NCI-H748 (cell line): ENCODE data around the gene CACNA2D1.
"Not testable (repeated sequence)": the region's sequence is repeated elsewhere in the genome, so short reads cannot be mapped to it uniquely, and the experiment has no call there.

Source experiments
- DNase-seq: peaks from one replicate; lab custom pipeline; 2025; ENCODE audit not compliant: unreplicated experiment; lab: John Stamatoyannopoulos, UW

The CACNA2D1 gene

GRCh38 chr7:82434275-82435022 lies 9.1 kb downstream of the CACNA2D1 start:
- DNase-seq: no peak

GRCh38 chr7:82433507-82433906 lies 10.1 kb downstream of the CACNA2D1 start:
- no peak for DNase-seq

GRCh38 chr7:82432743-82433142 lies 10.8 kb downstream of the CACNA2D1 start:
- not testable (repeated sequence) for DNase-seq

DNA sequence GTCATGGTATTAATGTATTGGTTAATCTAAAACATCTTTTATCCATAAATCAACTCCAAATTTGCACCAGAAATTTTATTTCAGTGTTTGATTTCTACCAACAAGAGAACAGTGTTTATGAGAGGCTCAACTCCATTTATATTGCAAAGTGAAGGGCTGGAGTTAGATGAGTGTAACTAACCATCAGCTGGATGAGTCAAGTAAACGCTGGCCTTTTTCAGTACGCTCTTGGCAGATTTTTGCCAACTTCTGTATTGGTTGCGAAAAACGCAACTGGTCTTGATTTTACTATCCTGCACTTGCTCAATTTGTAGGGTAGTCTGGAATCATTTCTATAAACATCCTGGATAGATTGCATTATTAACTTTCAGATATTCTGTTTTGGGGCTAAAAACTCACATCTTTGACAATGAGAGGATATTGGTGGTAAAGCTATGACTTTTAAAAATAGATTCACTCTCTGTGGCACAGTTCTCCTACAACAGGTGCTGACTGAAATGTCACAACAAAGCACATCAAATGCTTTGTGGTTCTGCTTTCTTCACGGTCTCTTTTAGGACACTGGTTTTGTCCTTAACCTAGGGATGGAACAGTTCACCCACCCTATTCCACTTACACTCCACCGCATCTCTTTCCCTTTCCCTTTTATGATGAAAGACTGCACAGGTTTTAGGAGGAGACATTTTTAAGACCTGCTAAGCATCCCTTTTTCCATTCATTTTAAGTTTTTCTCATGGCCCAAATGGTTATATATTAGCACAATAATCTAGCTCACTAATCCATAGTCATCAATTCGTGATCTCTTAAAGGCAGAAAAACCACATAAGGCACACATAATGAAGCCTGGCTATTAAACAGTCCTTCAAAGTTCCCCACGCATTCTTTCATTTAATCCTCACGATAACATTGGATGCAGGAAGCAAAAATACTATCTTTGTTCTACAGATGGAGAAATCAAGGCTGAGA lies 12.8 kb downstream of the CACNA2D1 start:
- no peak for DNase-seq

DNA sequence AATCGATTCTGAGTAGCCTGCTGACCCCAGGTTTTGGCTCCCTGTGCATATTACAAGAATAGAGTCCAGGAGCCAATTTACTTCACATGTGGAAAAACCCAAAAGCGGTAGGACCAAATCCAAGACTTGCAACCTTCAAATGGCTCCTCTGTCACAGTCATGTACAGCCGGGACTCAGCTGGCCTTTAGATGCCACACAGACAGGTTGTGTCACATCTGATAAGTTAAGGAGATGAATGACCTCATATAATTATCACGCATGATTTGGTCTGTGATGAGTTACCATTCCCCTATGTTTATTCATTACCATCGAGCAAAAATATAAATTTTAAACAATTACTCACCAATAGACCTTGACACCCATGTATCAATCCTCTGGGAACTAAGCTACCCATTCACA lies 14.2 kb downstream of the CACNA2D1 start:
- no peak for DNase-seq

- DNase-seq: no peak
Measured at GRCh38 chr7:82428186-82428961, 15.2 kb downstream of the CACNA2D1 start.

DNA sequence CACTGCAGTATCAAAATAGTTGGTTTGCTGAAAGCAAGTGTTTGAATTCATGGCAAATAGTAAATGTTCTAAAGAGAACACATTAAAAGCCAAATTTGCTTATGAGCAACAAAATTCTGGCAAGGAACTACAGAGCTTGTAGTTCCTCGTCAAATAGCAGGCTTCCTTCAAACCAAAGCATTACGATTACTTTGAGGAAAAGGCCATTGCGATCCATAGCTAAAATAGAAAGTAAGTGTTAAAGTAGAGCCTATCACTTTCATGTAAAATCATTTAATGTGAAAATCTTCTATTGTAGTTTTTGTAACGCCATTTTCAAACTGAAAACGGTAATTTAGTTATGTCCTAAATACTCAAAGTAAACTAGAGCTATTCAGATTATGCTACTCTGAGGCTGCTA lies 20.1 kb downstream of the CACNA2D1 start:
- DNase-seq: no peak

DNA sequence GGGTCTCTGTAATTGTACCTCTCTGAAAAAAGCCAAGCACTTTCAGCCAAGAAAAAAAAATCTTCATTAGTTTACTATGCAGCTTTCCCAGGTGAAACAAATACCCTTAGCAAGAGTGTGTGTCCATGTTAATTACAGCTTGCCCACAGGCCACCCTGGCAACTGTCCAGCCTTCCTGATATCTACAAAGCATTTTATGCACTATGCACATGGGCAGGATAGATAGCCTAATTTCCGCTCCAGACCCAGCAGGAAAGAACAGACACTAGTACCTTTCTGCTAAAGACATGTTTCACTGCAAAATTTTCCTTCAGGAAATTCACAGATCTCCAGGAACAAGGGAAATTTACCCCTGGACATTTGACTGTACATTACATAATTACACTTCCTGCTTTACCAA lies 24.4 kb downstream of the CACNA2D1 start:
- peak; percentile 91 for DNase-seq

GRCh38 chr7:82417898-82418297 lies 25.7 kb downstream of the CACNA2D1 start:
- DNase-seq: no peak

DNA sequence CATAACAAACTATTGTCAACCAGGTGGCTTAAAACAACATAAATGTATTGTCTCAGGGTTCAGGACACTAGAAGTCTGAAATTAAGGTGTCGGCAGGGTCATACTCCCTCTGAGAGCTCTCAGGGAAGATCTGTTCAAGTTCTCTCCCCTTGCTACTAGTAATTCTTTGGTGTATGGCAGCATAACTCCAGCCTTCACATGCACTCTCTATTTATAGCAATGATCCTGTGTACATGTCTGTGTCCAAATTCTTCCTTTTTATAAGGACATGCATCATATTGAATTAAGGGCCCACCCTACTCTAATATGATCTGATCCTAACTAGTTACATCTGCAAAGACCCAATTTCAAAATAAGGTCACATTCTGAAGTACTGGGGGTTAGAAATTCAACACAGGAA lies 27.2 kb downstream of the CACNA2D1 start:
- DNase-seq: no peak

DNA sequence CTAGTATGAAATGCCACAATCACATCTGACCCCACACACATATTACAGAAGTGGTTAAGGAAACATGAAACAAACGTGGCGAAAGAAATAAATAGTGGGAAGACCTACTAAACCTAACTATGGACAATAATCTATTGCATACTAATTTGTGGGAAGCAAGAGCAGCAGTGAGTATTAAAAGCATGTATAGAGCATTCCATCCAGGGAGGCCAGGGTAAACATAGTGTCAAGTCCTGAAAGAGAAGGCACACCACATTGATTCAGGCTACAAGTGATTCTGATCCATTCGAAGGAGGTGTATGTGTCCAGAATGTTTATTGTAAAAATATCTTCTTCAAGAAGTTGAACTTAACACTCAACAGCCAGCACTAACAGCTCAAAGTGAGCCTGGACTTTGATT lies 29.2 kb downstream of the CACNA2D1 start:
- DNase-seq: no peak

DNA sequence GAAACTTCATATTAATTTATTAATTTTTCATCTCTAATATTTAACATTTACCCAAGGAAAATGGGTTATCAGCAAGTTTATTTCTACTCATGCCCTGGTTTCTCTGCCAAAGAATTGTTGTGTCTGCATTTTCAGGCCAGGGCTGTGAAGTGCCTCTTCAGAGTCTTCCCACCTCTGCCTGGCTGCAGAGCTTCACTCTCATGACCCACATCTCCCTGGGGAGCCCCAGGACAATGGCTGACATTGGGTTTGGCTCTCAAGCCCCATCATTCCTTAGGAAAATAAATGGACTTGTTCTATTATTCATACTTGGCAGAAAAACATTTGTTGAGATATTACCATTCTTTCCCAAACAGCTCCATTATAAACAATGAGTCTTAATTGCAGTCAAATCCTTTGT lies 30.3 kb downstream of the CACNA2D1 start:
- DNase-seq: peak; percentile 72

- no peak for DNase-seq
Measured at GRCh38 chr7:82411732-82412131, 31.8 kb downstream of the CACNA2D1 start.

DNA sequence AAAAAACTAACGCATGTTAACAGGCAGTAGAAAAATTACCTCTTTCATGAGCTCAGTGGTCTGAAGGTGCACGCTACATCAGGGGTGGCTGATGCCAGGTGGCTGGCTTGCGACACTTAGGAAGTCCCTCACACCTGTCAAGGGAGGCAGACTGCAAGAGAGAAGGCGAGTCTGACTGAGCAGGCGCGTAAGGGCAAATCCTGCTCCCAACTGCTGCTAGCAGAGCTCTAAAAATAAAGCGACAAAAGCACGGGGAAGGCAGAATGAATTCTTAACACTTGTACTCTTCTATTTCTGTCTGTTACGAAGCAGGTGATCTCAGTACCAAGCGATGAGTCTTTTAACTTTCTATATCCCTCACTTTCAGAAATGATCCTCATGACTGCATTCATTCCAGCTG lies 33.1 kb downstream of the CACNA2D1 start:
- peak; percentile 40 for DNase-seq

GRCh38 chr7:82406937-82407336 lies 36.6 kb downstream of the CACNA2D1 start:
- no peak for DNase-seq

GRCh38 chr7:82405301-82405700 lies 38.3 kb downstream of the CACNA2D1 start:
- DNase-seq: no peak

DNA sequence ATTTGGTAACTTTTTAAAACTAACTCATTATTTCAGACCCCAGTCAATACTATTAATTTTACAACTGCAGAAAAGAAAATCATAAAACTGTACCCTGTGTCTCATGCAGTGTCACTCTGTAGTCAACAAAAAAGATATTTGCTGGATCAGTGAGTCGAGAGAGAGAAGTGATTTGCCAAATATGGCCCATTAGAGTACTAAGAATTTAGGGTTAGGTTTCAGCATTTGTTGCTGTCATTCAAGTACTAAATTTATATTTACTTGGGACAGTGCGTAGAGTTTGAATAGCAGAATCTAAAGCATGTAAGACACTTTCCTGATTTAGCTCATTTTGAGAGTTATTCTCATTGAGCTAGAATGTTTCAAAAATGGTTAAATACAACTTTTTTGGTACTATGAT lies 38.9 kb downstream of the CACNA2D1 start:
- no peak for DNase-seq

DNA sequence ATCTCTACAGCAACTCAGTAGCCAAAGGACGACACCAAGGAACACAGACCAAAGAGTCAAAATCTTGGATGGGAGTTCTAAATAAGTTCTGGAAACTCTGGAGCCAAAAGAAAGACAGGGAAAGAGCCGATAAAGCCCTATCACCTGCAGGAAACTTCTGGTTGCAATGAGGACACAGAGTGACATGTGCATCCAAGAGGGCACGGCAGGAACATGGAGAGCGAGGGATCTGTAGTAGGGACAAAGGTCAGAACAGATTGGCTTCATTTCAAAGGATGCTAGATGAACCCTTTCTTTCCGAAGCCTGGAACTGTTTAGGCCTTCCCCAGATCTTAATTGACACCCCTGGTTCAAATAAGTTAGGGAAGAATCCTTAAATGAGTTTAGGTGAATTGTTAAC lies 39.5 kb downstream of the CACNA2D1 start:
- DNase-seq: no peak

GRCh38 chr7:82397879-82398524 lies 45.6 kb downstream of the CACNA2D1 start:
- DNase-seq: no peak

DNA sequence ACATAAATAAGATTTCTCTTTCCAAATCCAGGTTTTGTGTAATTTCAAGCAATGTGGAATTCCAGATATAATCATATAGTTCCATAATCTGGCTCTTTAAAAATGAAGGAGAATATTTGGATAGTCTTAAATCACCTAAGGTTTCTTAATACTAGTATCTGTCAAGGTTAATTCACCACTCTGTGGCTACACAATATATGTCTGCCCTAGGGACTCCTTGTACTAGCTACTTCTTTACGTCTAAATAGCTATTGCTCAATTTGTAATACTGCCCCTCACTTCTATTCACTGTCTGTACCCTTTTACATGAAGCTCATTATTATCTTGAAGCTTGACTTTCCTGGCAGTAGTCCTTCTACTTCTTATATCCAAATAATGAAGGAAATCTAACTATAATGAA lies 47.2 kb downstream of the CACNA2D1 start:
- no peak for DNase-seq

DNA sequence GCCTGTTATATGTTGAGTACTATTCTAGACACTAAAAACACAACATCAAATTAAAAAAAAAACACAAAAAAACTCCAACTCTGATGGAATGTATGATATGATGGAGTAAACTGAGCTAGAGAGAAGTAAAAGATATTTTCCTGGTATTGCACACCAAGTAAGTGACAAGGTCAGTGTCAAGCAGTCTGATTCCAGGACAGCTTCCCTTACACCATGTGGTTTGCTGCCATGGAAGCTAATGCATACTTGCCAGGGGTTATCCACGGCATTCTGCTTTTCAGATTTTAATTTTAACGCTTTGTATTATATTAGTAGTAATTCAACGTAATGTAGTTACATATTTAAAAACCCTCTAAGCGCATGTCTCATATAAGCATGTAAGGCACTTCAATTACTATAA lies 48.4 kb downstream of the CACNA2D1 start:
- no peak for DNase-seq
